PC-9 (cell line): ENCODE data around the gene ANKRD13B.

Source experiments
- CTCF ChIP-seq: fragments of 200-600 bp; sonication (generic); conservative IDR thresholded peaks from 2 replicates; pipeline ENCODE4 v1.6.1; 2017; ENCODE audit warnings: mixed run types, antibody characterized with exemption, mild to moderate bottlenecking, moderate library complexity
- EZH2 ChIP-seq: fragments of 200-600 bp; sonication (generic); IDR thresholded peaks from 2 replicates; pipeline ENCODE4 v1.8.0; 2017; ENCODE audit warnings: antibody characterized with exemption, low read depth

DNA sequence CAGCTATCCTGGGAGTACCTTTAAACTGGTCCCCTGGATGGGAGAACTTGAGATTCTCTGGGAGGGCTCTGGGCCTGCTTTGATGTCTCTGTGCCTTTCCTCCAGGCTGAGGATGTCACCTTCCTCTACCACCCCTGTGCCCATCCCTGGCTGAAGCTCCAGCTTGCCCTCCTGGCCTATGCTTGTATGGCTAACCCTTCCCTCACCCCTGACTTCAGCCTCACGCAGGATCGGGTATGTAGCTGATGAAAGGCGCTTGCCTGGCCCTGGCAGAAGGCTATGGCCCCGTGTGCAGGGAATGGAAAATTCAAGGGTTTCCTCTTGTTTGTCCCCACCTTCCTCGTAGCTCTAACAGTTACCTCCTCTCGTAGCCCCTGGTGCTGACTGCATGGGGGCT, 21.4 kb upstream of the ANKRD13B start:
- TF ChIP-seq CTCF (no peak), EZH2 (no peak)
